GM12878 (cell line): ENCODE data around the gene PLCD1.

ENCODE experiments used
- ATF3 ChIP-seq: IDR thresholded peaks from 2 replicates; pipeline ENCODE4 v1.6.1; 2011; ENCODE audit warnings: low read depth, mild to moderate bottlenecking, low read length, moderate library complexity, borderline replicate concordance; ENCODE audit errors: extremely low read depth
- BACH1 ChIP-seq: fragments of 450-650 bp; IDR thresholded peaks from 2 replicates; pipeline ENCODE4 v1.6.1; 2017; ENCODE audit warnings: mild to moderate bottlenecking, borderline replicate concordance
- GATAD2B ChIP-seq: fragments of 450-650 bp; conservative IDR thresholded peaks from 2 replicates; pipeline ENCODE4 v1.6.1; 2017; ENCODE audit warnings: low read depth, mild to moderate bottlenecking, moderate library complexity
- SRF ChIP-seq, 2 experiments: IDR thresholded peaks; 2 replicates each; pipeline ENCODE4 v1.6.1; 2011; ENCODE audit warnings: low read depth in 2 of 2, low read length in 2 of 2, mild to moderate bottlenecking in 1 of 2, moderate library complexity in 1 of 2

GRCh38 chr3:37979541-37980461 is 49.6 kb downstream of the PLCD1 start:
- TF ChIP-seq ATF3 = no peak
- no peak for TF ChIP-seq BACH1
- no peak for TF ChIP-seq GATAD2B
- no peak for TF ChIP-seq SRF (IDR thresholded peaks at IDR 0.05; ENCODE audit: low read depth in 2 of 2, low read length in 2 of 2)
